HG02970 (cell line): ENCODE data around the gene ARL17A.
"Not testable (repeated sequence)": the region's sequence is repeated elsewhere in the genome, so short reads cannot be mapped to it uniquely, and the experiment has no call there.

Experiments
- ATAC-seq: cut with Tn5 transposase; IDR thresholded peaks from one replicate; pipeline ENCODE4 v1.9.1; 2021; ENCODE audit warnings: mild to moderate bottlenecking, moderate library complexity, moderate number of reproducible peaks; ENCODE audit not compliant: unreplicated experiment, low FRiP score

ARL17A gene

DNA sequence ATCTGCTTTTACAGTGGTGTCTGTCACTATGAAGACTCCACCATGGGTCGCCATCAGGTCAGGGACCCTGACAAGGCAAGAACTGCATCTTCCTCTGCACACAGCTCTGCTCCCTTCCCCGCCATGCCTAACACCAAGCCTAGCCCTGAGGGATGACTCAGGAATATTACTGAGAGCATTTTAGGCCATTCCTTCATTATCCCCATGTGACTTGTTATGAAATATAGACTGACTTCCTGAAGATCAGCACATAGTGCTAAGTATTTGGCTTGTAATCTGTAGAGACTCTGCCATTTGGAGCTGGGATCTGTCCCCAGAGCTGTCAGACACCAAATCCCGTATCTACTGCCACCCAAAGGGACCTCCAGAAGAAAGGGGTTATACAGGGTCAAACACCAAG, 19.4 kb downstream of the ARL17A start:
- ATAC-seq = not testable (repeated sequence)

DNA sequence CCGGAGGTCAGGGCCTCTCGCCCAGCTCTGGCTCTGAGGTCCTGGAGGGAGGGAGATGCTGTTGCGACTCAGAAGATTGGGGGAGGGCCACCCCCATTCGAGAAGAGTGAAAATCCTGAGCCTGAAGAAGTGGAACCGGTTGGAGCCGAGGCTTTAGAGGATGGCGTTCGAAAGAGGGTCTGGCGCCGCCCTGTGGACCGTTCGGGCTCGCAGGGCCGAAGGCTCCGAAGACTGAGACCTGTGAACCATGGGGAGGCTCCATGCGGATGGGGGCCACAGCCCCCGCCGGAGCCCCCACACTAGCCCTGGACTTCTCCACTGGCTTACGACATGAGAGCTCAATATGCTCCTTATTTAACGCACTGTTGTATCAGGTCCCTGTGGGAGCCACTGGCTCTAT, 20.3 kb downstream of the ARL17A start:
- ATAC-seq = not testable (repeated sequence)

DNA sequence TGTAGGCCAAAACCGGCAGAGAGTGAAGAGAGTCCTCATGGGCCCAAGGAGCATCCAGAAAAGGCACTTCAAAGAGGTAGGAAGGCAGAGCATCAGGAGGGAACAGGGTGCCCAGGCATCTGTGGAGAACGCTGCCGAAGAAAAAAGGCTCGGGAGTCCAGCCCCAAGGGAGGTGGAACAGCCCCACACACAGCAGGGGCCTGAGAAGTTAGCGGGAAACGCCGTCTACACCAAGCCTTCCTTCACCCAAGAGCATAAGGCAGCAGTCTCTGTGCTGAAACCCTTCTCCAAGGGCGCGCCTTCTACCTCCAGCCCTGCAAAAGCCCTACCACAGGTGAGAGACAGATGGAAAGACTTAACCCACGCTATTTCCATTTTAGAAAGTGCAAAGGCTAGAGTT, 30.9 kb downstream of the ARL17A start:
- not testable (repeated sequence) for ATAC-seq

DNA sequence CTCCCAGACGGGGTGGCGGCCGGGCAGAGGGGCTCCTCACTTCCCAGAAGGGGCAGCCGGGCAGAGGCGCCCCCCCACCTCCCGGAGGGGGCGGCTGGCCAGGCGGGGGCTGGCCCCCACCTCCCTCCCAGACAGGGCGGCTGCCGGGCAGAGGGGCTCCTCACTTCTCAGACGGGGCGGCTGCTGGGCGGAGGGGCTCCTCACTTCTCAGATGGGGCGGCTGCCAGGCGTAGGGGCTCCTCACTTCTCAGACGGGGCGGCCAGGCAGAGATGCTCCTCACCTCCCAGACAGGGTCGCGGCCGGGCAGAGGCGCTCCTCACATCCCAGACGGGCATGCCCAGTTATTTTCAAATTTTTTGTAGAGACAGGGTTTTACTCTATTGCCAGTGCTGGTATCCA, 44.8 kb downstream of the ARL17A start:
- not testable (repeated sequence) for ATAC-seq

DNA sequence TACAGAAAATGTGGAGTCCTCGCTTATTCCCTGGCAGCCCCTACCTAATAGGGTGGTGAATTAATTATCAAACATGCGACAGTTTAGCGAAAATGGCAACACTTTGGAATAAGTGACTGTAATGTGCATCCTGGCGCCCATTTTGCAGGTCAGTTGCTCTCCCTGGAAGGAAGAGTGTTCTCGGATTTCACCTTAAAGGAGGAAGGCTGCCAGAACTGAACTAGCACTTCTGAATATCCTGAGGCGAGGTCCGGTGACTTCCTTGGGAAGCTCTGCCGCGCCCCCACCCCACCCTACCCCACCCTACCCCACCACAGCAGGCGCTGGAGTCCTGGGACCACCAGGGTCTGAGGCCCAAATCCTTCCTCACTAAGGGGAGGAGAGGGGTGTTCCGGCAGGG, 67.3 kb downstream of the ARL17A start, which contains the start of gene LRRC37A2:
Gene LRRC37A2, plus strand, starts transcription at position 301 of the 400 bp plus-strand sequence. CDS start 245 bp downstream, outside the sequence.
- ATAC-seq = not testable (repeated sequence)

DNA sequence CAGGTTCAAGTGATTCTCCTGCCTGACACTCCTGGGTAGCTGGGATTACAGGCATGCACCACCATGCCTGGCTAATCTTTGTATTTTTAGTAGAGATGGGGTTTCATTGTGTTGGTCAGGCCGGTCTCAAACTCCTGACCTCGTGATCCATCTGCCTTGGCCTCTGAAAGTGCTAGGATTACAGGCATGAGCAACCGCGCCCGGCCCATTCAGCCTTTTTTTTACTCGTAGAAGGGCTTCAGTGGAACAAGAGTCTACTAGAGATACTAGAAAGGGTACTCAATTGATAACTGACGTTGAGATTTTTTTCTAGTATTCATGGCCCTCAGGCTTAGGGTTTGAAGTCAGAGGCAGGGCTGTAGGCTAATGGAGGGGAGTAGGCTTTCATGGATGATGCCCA, 73.6 kb downstream of the ARL17A start:
- not testable (repeated sequence) for ATAC-seq

DNA sequence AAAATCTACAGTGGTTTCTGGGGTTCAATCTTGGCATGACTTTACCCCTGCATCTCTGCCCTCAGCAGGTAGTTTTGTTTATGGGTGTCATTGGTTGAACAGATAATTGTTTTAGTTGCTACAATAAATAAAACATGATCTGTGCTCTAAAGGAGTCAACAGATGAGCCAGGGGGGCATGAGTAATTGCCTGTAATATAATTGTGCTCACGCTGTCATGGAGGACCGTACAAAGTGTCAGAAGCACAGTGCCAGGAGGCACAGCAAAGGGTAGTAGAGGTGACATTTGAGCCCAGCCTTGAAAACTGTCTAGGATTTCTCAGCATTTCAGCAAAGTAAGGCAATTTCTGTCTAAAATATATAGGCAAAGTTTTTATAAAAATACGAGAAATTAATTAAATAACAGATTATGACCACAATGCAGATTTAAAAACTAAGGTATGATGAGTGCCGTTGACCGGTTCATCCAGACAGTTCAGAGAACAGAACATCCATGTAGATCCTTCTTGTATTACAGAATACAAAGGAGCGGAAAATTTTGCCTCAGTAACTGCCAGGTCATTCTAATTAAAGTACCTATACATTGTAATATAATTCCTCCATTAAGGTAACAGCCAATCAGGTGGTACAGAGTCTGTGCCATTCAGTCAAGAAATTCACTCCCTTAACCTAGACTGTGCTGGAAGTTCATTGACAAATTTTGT, 79.9 kb downstream of the ARL17A start:
- not testable (repeated sequence) for ATAC-seq

DNA sequence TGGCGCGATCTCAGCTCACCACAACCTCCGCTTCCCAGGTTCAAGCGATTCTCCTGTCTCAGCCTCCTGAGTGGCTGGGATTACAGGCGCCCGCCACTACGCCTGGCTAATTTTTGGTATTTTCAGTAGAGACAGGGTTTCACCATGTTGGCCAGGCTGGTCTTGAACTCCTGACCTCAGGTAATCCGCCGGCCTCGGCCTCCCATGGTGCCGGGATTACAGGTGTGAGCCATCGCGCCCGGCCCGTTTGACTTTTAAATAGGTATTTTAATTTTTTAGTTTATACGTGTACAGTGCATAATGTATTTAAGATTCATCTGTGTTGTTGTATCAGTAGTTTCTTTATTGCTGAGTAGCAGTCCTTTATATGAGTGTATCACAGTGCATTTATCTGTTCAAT, 87.5 kb downstream of the ARL17A start:
- ATAC-seq = not testable (repeated sequence)

DNA sequence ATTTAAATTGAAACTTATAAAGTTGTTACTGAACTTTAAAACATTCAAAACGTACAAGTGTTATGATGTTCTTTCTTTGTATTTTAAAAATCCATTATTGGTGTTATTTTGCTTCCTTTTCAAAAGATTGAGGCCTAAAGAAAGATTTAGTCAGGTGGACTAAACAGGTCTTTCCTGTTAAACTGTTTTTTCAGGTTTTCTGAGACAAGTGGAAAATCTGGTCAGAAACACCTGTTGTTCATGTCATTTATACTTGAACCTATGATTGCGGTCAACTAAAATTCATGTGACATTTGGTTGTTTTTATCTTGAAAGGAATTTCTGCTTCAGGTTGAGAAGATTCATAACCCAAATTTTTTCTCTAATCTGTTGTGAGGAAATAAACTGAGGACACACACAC, 98.2 kb downstream of the ARL17A start:
- ATAC-seq = not testable (repeated sequence)

DNA sequence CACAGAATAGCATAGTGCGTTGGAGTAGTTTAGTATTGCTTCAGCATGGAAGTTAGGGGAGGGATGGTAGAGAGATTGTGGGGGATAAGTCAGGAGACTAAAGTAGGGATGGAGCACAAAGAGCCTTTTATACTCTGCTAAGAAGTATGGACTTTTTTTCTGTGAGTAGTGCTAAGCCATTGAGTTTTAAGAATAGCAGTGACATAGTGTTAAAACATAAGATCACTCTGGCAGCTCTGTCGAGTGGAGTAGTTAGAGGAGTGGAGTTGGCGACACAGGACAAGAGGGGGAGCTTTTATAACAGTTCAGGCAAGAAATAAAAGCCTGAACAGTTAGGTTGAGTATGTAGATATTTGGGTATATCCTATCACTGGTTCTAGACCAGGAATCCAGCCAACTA, 100.7 kb downstream of the ARL17A start:
- ATAC-seq = not testable (repeated sequence)

DNA sequence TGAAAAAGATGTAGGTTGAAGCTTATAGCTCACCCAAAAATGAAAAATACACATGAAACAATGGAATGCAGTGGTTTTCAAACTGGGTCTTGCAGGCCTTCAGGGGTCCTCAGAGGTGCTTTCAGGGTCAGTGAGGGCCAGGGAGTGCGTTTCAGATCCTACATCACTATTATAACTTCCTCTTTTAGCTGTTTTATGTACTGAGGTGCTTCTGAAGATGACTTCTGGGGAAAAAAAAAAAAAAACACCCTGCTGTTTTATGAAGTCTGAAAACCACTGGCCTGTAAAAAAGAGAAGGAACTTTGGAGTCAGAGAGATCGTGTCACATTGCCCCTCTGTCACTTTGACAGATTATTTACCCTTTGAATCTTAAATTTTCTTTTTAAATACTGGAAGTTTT, 103.9 kb downstream of the ARL17A start:
- not testable (repeated sequence) for ATAC-seq

DNA sequence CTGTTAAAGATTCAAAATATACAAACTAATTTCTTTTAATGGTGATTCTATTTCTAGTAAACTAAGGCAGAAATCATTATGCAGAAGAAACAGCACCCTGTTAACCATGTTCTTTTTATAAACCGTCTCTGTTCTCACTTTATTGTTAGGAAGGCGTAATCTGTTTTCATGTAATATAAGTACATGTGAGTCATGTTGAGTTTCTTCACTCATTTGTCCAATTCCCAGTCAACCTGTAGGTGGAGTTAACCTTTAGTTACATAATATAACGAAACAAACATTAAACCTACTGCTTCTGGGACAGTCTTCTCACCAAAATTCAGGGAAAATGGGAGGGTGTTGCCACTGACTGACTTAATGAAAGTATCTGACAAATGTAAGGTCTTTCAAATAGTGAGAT, 105.0 kb downstream of the ARL17A start:
- ATAC-seq = not testable (repeated sequence)

DNA sequence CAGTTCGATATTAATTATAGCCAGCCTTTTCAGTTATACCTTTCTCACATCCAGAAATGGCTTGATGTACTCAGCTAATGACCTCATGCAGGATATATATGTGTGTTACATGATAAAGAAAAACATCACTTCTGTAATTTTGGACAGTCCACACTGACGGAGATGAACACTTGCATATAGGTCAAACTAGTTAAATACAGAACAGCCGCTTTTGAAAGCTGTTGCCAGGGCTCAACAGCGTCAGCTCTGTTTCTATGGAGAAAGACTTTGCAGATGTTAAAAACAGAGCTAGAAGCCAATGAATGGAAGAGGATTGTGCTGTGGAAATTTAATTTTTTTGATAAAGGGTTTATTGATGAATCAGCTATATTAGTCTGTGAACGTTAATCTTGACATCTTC, 111.9 kb downstream of the ARL17A start:
- ATAC-seq = not testable (repeated sequence)
